GM18498 (cell line): ENCODE results near the gene TP73.

ENCODE experiments used
- ATAC-seq: cut with Tn5 transposase; IDR thresholded peaks from one replicate; pipeline ENCODE4 v1.9.1; 2021; ENCODE audit warnings: mild to moderate bottlenecking, moderate library complexity; ENCODE audit not compliant: unreplicated experiment

The TP73 gene

DNA sequence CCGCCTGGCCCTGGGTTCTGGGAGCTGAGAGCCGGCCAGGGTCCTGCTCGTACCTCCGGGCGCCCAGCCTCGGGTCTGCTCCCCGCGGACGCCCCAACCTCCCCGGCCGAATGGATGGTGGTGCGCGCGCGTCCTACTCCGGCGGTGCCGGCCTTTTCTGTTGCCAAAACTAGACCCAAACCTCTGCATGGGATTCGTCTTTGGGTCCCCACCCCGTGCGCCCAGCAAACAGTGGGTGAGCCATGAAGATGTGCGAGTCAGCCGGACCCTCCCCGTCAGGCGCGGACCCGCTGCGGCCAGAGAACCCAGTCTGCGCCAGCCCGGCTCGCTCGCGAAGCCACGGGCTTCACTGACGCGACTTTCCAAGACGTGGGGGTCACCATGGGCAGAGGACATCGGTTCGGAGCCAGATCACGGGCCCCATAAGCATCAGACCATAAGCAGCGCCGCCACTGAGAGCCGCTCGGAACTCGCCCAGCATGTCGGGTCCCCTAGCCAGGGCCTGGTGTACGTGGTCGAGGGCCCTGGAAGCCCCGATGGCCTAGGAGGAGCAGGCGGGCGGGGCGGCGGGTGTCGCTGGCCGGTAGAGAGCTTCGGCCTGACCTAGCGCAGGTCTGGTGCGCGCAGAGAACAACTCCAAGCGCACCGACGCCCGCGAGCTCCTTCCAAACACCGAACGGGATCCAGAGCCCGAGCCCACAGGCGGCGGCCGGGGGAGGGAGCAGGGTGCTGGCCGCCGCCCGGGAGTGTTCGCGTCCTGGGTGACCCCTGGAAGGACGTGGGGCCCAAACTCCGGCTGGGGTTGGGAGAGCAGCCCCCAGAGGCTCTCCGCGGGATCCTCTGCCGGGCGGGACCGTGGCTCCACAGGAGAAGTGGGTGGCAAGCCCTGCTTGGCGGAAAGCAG, 1.0 kb upstream of the TP73 start:
- ATAC-seq = no peak

DNA sequence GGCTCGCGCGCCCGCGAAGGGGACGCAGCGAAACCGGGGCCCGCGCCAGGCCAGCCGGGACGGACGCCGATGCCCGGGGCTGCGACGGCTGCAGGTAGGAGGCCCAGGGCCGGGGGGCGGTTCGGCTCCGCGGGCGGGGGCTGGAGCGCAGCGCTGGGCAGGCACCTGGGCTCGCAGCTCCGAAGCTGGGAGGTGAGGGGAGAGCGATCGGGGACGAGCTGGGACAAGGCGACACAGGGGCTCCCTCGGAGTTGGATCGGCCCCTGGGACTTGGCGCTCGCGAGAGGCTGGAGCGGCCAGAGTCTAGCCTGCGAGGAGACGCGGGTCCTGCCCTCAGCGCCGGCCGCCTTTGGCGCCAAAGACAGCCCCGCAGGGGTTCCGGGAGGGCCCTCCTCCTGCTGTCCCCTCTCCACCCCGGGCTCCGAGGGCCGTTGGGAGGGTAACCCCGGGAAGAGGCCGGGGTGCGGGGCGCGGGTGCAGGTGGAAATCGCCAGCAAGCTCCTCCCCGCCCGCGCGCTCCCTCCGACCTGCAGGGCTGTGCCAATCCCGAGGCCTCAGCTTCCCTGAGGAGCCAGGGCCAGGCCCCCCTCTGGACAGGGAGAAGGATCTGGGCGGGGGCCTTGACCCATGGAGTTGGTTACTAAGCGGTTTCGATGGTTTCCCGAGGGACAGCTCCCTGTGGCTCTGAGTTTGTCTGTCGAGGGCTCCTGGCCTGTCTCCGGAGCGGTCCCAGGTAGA, 401 bp downstream of the TP73 start:
- ATAC-seq = peak; percentile 1

DNA sequence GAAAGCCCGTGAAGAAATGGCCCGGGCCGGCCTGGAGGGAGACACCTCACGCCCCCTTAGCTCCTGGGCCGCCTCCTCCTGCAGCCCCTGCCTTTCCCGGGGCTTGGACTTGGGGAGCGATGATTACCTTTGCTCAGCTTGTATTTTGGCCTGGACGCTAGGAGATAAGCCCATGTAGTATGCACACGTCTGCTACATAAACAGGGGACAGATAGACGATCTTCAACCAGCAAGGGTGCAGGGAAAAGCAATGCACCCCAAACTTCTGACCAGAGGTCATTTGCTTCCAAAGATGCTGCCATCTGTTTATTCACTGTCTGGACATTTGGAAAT, 936 bp downstream of the TP73 start:
- no peak for ATAC-seq

DNA sequence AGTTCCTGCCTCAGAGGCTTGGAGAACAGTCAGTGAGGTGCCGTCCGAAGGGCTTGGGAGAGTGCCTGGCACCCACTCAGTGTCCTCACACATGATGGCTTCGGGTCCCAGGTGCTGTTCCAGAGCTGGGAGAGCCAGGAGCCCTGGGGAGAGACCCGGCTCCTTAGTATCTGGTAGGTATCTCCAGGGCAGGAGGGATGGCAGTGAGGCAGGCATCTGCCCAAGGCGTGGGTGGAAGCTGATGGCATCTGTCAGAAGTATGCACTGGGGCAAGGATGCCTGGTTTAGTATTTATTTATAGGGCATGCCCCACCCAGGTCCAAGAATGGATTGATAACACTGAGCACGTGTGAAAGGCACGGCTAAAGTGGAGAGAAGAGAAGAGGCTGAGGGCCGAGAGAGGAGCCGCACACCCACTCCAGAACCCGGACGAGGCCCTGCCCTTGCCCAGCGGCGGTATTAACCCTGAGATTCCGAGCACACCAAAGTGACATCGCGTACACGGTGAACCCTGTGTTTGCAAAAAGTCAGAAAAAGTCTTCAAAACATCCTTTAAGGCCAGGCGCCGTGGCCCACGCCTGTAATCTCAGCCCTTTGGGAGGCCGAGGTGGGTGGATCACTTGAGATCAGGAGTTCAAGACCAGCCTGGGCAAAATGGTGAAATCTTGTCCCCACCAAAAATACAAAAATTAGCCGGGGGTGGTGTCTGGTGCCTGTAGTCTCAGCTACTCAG, 2.4 kb downstream of the TP73 start:
- no peak for ATAC-seq

DNA sequence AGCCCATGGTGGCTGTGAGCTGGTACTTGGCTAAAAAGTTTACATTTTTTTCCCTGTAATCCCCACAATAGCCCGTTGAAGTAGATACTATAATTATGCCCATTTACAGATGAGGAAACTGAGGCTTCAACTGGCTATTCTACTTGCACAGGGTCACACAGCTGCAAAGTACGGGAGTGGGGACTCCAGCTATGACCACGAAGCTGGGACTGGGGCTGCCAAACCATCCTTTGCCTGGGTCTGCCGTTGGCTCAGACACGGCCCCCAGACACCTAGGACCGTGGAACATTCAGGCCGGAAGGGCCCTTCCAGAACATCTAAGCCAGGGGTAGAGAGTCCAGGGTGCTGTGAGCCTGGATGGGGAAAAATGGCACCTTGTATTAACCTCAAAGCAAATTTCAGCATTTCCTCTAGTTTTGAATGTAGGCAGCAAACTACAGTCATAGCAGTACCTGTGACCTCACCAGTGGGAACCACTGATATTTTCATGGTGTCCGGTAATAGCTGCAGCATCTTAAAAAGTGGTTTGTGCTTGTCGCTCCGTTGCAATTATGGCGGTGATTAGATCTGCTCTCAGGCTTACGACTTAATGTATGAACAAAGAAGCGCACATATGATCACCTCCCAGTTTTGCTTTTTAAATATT, 4.3 kb downstream of the TP73 start:
- ATAC-seq = peak; percentile 53

DNA sequence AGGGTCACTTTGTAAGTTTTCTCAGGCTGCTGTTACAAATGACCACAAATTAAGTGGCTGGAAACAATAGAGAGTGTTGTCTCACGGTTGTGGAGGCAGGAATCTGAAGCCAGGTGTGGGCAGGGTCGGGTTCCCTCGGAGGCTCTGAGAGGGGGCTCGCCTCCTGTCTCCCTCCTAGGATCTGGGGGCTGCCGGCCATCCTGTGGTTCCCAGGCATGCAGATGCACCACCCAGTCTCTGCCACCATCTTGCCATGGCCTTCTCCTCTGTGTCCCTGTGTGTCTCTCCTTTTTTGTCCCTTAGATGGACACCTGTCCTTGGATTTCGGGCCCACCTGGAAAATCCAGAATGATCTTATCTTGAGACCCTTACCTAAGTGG, 4.8 kb downstream of the TP73 start:
- ATAC-seq = peak; percentile 9

DNA sequence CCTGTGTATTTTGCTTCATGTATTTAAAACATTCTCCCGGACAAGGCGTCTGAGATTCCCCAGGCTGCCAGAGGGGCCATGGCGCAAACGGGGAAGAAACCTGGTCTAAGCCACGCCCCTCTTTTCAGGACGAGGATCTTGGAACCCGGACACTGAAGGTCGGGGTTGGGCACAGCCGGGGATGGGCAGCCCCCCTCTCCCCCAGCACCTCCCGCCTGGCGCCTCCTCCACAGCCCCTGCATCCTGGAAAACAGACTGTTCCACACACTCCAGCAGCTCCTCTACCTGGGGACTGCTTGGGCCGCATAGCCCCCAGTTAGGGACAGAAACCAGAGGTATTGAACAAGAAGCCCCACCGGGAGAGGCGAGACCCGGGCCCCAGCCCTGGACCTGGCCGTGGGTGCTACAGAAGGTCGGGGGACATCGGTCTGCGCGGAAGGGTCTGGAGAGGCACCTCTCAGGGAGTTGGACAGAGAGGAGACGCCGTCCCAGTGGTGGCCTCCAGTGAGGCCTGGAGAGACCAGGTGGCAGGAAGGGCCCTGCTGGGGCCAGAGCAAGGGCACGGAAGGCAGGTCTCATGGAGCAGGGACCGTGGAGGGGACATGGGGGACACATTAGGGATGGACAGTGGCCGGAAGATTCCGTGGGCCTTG, 5.4 kb downstream of the TP73 start:
- no peak for ATAC-seq

DNA sequence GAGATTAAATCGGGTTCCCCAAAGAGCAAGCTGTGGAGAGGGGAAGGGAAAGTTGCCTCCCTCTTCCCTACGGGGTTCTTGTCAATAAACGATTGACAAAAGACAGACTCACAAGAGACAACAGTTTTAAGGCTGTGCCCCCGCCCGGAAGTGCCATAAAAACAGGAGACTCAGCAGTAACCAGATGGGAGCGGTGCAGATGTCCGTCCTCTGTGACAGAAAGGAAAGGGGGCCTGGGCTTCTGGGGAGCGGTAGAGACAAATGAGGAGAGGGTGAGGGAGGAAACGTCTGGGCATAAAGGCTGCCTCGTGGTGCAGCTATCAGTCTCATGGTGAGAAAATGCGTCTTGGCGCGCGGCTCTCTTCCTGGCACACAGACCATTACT, 5.9 kb downstream of the TP73 start:
- ATAC-seq = no peak

DNA sequence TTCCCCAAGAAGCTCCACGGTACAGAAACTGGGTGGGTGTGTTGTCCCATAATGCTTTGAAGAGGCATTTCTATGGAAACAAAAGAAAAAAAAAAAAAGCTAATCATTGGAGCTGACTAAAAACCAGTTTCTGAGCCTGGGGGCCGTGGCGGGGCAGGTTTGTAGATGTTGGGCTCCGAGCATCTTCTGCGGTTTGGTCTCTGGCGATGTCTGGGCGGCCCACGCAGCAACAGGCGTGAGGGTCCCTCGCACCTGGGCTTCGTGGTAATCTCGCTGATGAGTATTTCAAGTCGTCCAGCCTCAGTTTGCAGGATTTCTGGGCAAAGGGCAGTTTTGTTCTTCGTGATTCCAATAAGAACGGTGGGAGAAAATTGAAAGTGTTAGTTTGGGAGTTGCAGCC, 6.8 kb downstream of the TP73 start:
- ATAC-seq = no peak

DNA sequence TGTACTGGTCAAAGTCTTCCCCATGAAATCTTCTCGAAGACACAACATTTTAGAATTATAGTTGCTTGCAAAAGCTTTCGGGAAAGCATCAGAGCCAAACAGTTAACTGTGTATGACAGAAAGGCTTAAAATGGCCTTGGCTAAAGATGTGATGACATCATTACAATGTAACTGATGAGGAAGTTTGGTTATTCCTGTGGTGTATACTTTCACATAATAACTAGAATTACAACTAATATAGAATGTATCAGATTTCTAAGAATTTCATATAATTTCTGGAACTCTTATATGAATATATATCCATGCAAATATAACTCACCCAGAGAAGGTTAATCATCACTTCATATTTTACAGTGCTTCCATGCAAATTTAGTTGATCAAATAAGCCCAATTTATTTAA, 8.4 kb downstream of the TP73 start:
- ATAC-seq = no peak

DNA sequence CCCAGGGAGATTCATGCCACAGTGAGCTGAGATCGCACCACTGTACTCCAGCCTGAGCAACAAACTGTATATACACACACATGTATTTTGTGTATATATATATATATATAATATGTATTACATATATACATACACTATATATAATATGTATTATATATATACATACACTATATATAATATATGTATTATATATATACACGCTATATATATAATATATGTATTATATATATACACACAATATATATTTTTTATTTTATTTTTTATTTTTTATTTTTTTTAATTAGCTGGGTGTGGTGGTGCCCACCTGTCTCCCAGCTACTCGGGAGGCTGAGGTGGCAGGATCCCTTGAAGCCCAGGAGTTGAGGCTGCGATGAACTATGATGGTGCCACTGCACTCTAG, 9.3 kb downstream of the TP73 start:
- ATAC-seq = no peak

DNA sequence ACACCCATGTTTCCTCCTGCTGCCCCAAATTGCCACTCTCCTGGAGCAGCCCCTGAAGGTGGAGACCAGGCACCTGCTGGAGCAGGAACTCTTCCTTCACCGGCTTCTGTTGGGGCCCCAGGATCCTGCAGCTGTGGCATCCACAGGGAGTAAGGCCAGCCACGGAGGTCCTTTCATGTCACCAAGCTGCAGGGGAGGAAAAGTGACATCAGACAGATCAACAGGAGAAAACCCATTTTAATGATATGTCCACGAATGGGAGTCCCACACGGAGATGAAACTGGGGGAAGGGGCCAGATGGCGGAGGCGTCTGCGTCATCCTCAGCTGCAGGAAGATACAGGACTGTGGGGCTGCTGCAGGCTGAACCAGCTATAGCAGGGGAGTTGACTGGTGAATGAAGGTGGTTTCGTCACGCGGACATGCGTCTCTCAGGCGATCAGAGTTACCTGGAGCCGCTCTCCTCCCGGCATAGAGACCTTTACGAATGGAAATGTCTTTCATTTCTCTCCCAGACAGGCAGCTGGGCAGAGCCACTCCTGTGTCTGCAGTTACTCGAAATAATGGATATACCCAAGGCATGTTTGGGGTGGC, 9.9 kb downstream of the TP73 start:
- ATAC-seq = no peak

DNA sequence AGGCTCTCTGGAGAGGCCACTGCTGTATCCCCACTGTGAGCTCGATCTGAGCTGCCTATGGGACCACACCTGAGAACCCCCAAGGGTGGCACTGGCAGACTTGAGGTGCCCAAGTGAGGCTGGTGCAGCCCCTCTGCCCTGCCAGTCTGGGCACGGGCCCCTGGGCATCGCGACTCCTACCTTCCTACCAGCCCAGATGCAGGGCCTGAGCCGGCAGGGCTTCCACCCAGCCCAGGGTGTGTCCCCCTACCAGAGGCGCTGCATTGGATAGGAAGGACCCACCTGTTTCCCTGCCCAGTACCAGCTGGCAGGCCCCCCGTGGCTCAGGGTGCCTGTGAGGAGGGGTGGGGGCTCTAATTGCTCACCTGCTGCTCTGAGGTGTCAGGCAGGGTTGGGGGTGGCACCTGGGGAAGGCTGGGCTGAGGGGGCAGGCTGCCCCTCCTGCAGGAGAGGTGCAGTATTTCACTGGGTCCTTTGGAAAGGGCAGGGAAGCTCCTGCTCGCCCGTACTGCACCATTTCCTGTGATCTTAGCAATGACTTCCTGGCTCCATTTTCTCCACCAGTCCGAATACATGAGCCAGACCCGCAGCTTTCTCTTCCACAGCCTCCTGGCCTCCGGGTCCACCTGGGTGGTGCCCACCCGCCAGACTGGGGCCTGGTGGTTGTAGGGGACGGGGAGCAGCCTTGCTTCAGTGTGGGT, 11.8 kb downstream of the TP73 start:
- no peak for ATAC-seq

DNA sequence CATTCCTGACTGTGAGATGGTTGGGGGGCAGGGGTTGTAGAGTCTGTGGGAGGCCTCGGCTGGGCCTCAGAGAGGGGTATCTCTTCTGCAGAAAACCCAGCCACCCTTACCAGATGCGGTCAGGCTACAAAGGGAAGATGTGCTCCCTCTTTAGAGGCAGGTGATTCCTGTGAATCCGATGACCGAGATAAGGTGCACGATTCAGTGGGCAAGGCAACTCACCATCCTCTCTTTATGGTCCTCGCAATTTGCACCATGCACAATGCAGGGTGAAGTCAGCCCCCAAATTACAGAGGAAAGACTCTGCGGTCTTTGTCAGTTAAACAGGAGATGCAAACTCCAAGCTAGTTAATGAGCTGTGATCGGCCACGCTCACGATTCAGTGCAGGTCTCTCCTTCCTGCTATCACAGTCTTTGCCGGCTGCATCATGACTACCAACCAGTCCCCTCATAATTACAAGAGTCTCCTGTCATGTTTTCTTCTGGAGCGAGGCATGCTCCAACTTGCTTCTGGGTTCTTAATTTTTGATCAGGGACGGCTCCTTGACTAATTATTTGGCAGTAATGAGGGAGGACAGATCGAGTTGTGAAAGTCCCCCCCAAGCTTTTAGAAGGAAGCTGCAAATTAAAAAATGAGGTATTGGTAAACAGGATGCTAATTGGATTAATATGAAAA, 12.5 kb downstream of the TP73 start:
- ATAC-seq = no peak

DNA sequence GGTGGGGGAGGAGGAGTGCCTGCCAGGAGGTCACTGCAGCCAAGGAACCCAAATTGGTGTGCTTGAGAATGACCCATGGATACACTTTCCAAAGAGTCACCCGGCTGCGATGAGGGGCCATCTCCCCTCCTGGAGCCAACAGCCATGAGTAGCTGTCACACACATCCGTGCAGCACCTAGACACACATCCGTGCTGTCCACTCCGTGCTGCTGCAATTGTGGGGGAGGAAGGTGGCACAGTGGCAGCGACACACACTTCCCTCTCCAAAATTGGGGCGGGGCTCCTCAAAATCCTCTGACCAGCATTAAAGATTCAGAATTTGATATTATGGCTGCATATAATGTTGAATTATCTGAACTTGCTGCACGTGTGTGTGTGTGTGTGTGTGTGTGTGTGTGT, 15.8 kb downstream of the TP73 start:
- ATAC-seq = no peak

DNA sequence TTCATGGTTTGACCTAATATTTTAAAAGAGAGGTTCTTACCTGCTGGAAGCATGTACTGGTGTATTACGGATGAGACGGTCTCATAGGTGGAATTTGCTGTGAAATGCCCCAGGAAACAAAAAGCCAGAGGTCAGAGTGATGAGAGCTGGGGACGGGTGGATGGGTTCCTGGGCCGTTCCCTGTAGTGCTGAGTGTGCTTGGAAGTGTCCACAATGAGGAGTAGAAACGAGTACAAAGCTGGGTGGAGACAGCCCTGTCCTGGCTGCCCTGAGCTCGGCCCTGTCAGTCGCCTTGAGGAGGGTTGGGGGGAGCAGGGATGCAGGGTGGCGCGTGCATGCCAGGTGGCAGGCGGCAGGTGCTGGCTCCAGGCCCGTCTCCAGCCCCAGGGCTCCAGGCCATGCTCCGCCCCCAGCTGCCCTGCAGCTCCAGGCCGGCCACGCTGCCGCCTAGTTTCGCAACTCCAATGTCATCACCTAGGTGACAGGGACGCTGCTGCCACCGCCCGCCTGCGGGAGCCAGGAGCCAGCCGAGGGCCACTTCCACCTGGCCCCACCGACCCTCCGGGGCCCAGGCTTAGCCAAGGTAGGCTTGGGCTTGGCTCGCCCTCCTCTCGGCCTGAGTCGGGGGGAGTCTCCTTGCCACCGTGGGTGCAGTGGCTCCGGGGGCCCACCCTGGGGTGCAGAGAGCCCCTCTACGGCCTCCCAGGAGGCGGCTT, 16.4 kb downstream of the TP73 start:
- no peak for ATAC-seq

DNA sequence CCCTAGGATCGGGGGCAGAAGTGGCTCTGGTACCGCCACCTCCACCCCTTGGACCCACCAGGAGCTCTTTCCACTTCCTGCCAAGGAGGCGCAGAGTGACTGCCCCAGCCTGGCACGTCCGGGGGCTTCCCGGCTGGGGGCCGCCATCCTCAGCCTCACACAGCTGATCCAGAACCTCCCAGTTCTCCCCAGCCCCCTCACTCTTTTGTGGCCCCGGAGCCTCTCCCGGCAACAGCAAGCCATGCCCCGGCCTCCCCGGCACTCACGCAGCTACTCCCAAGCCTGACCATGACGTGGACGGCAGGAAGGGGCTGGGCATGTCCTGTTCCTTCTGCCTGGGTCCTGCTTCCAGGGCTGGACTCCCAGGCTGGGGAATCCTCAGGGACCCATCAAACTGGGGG, 17.1 kb downstream of the TP73 start:
- no peak for ATAC-seq

DNA sequence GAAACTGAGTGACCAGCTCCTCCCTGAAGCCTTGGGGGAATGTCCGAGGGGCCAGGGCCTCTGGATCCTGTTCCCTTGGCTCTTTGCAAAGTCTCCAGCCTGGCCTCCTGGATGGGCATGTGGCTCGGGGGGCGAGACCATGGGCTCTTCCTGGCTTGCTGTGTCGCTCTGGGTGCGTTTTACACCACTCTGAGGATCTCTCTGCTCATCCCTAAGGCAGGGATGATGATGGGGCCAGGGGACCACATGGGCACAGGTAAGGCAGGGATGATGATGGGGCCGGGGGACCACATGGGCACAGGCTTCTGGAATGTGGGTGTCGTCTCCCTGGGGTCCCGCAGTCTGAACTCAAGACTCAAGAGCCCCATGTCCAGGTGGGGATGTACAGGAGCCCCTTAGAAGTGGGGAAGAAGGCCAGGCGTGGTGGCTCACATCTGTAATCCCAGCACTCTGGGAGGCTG, 17.7 kb downstream of the TP73 start:
- ATAC-seq = no peak
